Muscle of leg (tissue), 11 donors: ENCODE measurements around the gene OXCT2. TPM values are rescaled to one million over a fixed set of nuclear protein-coding genes. Genes with fewer than 3 reads are reported as not detected.

Experiments used
- DNase-seq: peaks from one replicate; pipeline ENCODE4 v3.0.0; 2013
- H3K27ac ChIP-seq: one replicate; pipeline ENCODE4 v1.5.1; 2013; ENCODE audit warnings: mild to moderate bottlenecking, low read length, control low read depth
- H3K27me3 ChIP-seq: one replicate; pipeline ENCODE4 v1.6.1; 2013; ENCODE audit warnings: low read length; ENCODE audit not compliant: control insufficient read depth, insufficient read depth
- H3K36me3 ChIP-seq: one replicate; pipeline ENCODE4 v1.6.1; 2013; ENCODE audit warnings: low read length; ENCODE audit not compliant: control insufficient read depth, insufficient read depth
- H3K4me1 ChIP-seq: one replicate; pipeline ENCODE4 v1.6.1; 2013; ENCODE audit warnings: low read length; ENCODE audit not compliant: control insufficient read depth, insufficient read depth
- H3K4me3 ChIP-seq: one replicate; pipeline ENCODE4 v1.5.1; 2013; ENCODE audit warnings: low read length, control low read depth
- H3K9me3 ChIP-seq: replicated peaks from 2 replicates; pipeline ENCODE4 v1.6.1; 2013; ENCODE audit warnings: low read depth, low read length; ENCODE audit not compliant: control insufficient read depth
- WGBS: methylation state at CpG from one replicate; pipeline ENCODE4 v1.1.5; 2013; ENCODE audit warnings: missing lambda C conversion rate; ENCODE audit not compliant: insufficient coverage; 5-methylcytosine and 5-hydroxymethylcytosine counted together
- polyA plus RNA-seq, 8 donors: library from polyadenylated mRNA; unstranded; fragments of 120-200 nt; gene quantifications; one replicate each; pipeline versions ENCODE4 v1.2.1 to v1.2.3, GENCODE V29; 2013; ENCODE audit warnings: inconsistent platforms in 1 of 8, low replicate concordance in 1 of 8; ENCODE audit not compliant: insufficient read length in 8 of 8, insufficient read depth in 1 of 8
- total RNA-seq: library from RNA; stranded (reverse); fragments of 120-200 nt; gene quantifications from one replicate; pipeline ENCODE4 v1.2.4, GENCODE V29; 2013

OXCT2 gene
- total and polyA plus RNA-seq, 9 donors: 0.09 to 0.47 (median 0.30) TPM; not detected in 2

- Histone ChIP-seq H3K4me1 (no peaks in the 10 kb centered on the region), H3K9me3 (no peaks in the 10 kb centered on the region), H3K4me3 (no peak overlapping the region), H3K27me3 (no peaks in the 10 kb centered on the region), H3K36me3 (peaks cover 8% of the 10 kb centered on the region), H3K27ac (no peak overlapping the region)
- 86% methylated on average over 12 of the region's 30 CpGs for WGBS
- DNase-seq: no peak
Measured at GRCh38 chr1:39762550-39763540, 8.3 kb downstream of the OXCT2 start.

DNA sequence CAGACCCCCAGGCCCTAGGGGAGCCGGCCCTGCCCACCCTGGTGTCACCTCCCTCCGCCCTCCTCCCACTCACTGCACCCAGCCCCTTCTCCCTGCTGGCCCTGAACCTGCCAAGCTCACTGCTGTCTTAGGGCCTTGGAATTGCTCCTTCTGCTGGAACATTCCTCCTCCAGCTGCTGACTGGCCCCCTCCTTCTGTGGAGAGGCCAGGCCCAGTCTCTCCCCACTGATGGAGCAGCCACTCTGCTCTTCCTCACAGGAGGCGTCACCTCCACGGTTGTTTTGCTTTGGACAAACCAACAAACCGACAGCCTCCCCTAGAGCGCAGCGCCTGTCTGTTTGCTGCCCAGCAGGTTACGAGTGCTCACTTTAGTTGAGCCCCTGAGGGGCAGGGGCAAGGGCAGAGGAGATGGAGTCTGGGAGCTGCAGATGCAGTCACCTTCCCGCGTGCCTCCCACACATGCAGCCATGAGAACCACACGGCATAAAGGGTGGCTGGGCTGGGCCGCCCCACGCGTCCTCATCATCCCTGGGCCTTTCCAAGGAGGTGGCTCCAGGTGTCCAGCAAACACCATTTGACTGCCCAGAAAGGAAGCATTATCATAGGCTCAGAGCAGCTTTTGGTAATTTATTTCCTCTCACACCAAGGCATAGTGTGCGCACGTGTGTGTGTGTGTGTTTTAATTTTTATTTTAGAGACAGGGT lies 9.4 kb downstream of the OXCT2 start:
- H3K27me3 ChIP-seq: no peaks in the 10 kb centered on the region
- 54% methylated on average over 10 of the region's 16 CpGs for WGBS
- no peak overlapping the region for H3K4me3 ChIP-seq
- no peak overlapping the region for H3K27ac ChIP-seq
- H3K9me3 ChIP-seq: no peaks in the 10 kb centered on the region
- peaks cover 15% of the 10 kb centered on the region for H3K36me3 ChIP-seq
- no peaks in the 10 kb centered on the region for H3K4me1 ChIP-seq
- peak; percentile 37 for DNase-seq

GRCh38 chr1:39761016-39761415 lies 10.1 kb downstream of the OXCT2 start:
- no peaks in the 10 kb centered on the region for H3K9me3 ChIP-seq
- no peaks in the 10 kb centered on the region for H3K4me1 ChIP-seq
- H3K27me3 ChIP-seq: no peaks in the 10 kb centered on the region
- WGBS: 82% methylated on average over 9 of the region's 9 CpGs
- DNase-seq: no peak
- no peak overlapping the region for H3K27ac ChIP-seq
- no peak overlapping the region for H3K4me3 ChIP-seq
- peaks cover 19% of the 10 kb centered on the region for H3K36me3 ChIP-seq

DNA sequence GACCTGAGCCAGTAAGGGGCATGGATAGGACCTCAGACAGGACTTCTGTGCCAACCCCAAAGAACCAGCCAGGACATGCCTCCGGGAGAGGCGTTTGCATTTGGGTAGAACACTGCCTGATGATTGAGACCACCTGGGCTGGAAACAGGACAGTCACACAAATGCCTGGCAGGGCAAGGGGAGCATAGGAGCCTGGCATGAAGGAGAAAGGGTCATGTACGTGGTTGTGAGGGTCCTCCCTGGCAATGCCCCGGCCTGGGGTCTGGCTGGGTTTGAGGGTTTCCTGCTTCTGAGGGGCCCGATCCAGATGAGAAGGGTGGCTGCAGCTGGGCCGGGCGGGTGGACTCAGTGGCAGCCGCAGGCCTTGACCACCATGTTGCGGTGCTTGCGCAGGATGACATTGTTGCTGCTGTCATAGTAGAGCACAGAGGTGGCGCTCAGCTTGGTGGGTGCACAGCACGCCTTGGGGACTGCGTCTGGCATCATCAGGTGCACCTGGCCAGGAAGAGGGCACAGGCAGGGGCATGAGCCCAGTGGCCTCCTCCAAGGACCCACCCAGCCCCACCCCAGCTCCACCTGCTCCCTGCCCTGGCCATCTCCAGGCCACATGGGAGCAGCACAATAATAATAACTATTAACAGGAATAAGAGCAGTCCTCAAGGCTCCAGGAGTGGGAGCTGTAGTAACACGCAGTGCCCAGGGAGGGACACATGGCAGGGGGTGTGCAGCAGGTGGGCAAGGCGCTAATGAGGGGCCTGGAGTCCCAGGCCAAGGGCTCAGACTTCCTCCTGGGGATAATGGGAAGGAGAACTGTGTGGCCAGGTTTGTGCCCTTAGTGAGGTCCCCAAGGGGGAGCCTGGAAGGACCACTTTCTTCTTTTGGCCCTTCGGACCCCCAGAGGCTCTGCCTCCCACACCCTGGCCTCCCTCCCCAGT lies 10.8 kb downstream of the OXCT2 start:
- no peak for DNase-seq
- no peak overlapping the region for H3K4me3 ChIP-seq
- H3K4me1 ChIP-seq: no peaks in the 10 kb centered on the region
- no peaks in the 10 kb centered on the region for H3K27me3 ChIP-seq
- H3K9me3 ChIP-seq: no peaks in the 10 kb centered on the region
- H3K36me3 ChIP-seq: peaks cover 26% of the 10 kb centered on the region
- WGBS: 96% methylated on average over 15 of the region's 16 CpGs
- H3K27ac ChIP-seq: no peak overlapping the region

DNA sequence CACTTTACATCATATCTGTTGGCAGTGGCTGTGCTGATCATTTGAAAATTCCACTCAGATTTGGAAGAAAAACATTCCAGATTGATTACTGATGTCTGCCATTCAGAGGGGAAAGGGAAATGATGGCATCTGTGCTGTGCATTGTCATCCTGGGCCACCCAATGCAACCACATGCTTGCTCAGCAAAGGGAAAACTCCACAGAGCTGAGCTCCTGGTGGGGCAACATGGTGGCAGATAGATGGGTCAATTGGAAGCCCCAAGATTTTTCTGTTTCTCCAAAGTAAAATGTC lies 11.8 kb downstream of the OXCT2 start:
- peaks cover 35% of the 10 kb centered on the region for H3K36me3 ChIP-seq
- H3K4me3 ChIP-seq: no peak overlapping the region
- H3K27ac ChIP-seq: no peak overlapping the region
- H3K27me3 ChIP-seq: no peaks in the 10 kb centered on the region
- DNase-seq: no peak
- no peaks in the 10 kb centered on the region for H3K4me1 ChIP-seq
- H3K9me3 ChIP-seq: no peaks in the 10 kb centered on the region

GRCh38 chr1:39758556-39759435 lies 12.4 kb downstream of the OXCT2 start:
- Histone ChIP-seq H3K36me3 (peaks cover 40% of the 10 kb centered on the region), H3K27ac (no peak overlapping the region), H3K4me1 (no peaks in the 10 kb centered on the region), H3K4me3 (no peak overlapping the region), H3K9me3 (no peaks in the 10 kb centered on the region), H3K27me3 (no peaks in the 10 kb centered on the region)
- DNase-seq: no peak
- 84% methylated on average over 11 of the region's 16 CpGs for WGBS

- no peaks in the 10 kb centered on the region for H3K9me3 ChIP-seq
- H3K27me3 ChIP-seq: no peaks in the 10 kb centered on the region
- no peak overlapping the region for H3K4me3 ChIP-seq
- no peak for DNase-seq
- 83% methylated on average over 2 of the region's 5 CpGs for WGBS
- no peaks in the 10 kb centered on the region for H3K4me1 ChIP-seq
- peaks cover 52% of the 10 kb centered on the region for H3K36me3 ChIP-seq
- no peak overlapping the region for H3K27ac ChIP-seq
Measured at GRCh38 chr1:39757501-39757900, 13.6 kb downstream of the OXCT2 start.

DNA sequence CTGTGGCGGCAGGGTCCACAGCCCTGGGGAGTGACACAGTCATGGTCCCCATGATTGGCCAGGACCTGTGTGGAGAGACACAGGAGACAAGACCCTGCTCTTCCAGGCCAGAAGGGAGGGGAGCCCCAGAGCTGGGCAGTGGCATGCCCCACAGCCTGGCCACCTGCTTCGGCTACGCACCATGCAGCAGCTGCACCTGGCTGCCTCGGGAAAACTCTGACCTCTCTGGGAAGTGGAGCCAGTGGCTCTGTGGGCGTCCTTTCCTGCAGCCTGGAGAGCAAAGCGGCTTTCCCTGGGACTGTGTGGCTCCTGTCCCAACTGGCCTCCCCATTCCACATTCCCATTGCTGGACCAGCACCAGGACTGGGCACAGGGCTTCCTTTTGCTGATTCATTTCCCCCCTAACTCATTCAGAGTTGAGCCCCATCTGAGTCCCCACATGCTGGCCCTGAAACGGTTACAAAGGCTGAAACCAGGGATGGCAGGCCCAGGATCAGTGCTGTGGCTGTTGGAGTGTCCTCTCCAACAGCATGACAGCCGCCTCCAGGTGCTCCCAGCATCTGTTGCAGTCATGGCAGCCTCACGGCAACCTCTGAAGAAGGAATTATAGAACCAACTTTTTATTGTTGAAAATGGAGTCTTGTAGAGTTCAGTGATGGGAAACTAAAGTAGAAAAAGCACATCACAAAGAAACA lies 15.0 kb downstream of the OXCT2 start:
- H3K36me3 ChIP-seq: peaks cover 66% of the 10 kb centered on the region
- H3K4me1 ChIP-seq: no peaks in the 10 kb centered on the region
- no peak overlapping the region for H3K4me3 ChIP-seq
- DNase-seq: no peak
- no peak overlapping the region for H3K27ac ChIP-seq
- WGBS: 90% methylated on average over 7 of the region's 9 CpGs
- no peaks in the 10 kb centered on the region for H3K27me3 ChIP-seq
- no peaks in the 10 kb centered on the region for H3K9me3 ChIP-seq

- Histone ChIP-seq H3K4me3 (no peak overlapping the region), H3K36me3 (peaks cover 73% of the 10 kb centered on the region), H3K4me1 (no peaks in the 10 kb centered on the region), H3K9me3 (no peaks in the 10 kb centered on the region), H3K27ac (no peak overlapping the region), H3K27me3 (no peaks in the 10 kb centered on the region)
- 50% methylated on average over 1 of the region's 2 CpGs for WGBS
- DNase-seq: no peak
Measured at GRCh38 chr1:39754906-39755504, 16.1 kb downstream of the OXCT2 start.
